Panc1 (cell line): ENCODE measurements around the gene KRTAP10-9. TPM values are rescaled to one million over a fixed set of nuclear protein-coding genes. Genes with fewer than 3 reads are reported as not detected.

ENCODE experiments used
- ATAC-seq: fragments of 200-7000 bp; cut with Tn5 transposase; 2 replicates; pipeline ENCODE4 v1.9.1; 2020; ENCODE audit warnings: mild to moderate bottlenecking, moderate library complexity
- BruUV-seq: library from RNA; stranded (reverse); fragments of 400-500 nt; replicated peaks from 2 replicates; lab custom pipeline; 2021; lab: Mats Ljungman, UMichigan
- CTCF ChIA-PET: fragments of 300-600 bp; sonication (Branson Sonifier 250); formaldehyde crosslinking; loops from one replicate; lab custom pipeline; 2022; ENCODE audit warnings: antibody characterized with exemption; lab: Charles Lee
- POLR2A ChIA-PET: fragments of 300-600 bp; sonication (Branson Sonifier 250); formaldehyde crosslinking; loops from one replicate; lab custom pipeline; 2022; ENCODE audit warnings: antibody characterized with exemption; lab: Charles Lee
- DNase-seq: peaks from one replicate; pipeline ENCODE4 v3.0.0-alpha.2; 2010; ENCODE audit warnings: low read depth, low spot score
- H3K27ac ChIP-seq: 2 replicates; pipeline ENCODE4 v1.5.1; 2011; ENCODE audit warnings: mild to moderate bottlenecking, low read length, inconsistent platforms
- H3K27me3 ChIP-seq: fragments of 200-500 bp; sonication (Bioruptor generic); 2 replicates; pipeline ENCODE4 v1.6.0; 2014; ENCODE audit warnings: low read length, inconsistent platforms; ENCODE audit not compliant: control insufficient read depth, insufficient read depth
- H3K36me3 ChIP-seq: fragments of 200-500 bp; sonication (Bioruptor generic); 2 replicates; pipeline ENCODE4 v1.5.1; 2014; ENCODE audit warnings: inconsistent platforms, mild to moderate bottlenecking, low read length, moderate library complexity; ENCODE audit not compliant: control insufficient read depth, insufficient read depth
- H3K4me1 ChIP-seq: 2 replicates; pipeline ENCODE4 v1.5.1; 2011; ENCODE audit warnings: inconsistent platforms, mild to moderate bottlenecking, low read length, moderate library complexity; ENCODE audit not compliant: control insufficient read depth, insufficient read depth
- H3K4me3 ChIP-seq, 2 experiments: 2 replicates each; pipeline ENCODE4 v1.5.1; 2011 to 2012; ENCODE audit warnings: low read depth in 2 of 2, low read length in 2 of 2, mild to moderate bottlenecking in 2 of 2, inconsistent platforms in 1 of 2, moderate library complexity in 1 of 2
- H3K9me3 ChIP-seq: fragments of 200-500 bp; sonication (Bioruptor generic); 2 replicates; pipeline ENCODE4 v1.5.1; 2014; ENCODE audit warnings: low read depth, mild to moderate bottlenecking, inconsistent platforms, low read length, moderate library complexity; ENCODE audit not compliant: control insufficient read depth, insufficient read depth
- CTCF ChIP-seq: fragments of 450-650 bp; IDR thresholded peaks from 2 replicates; pipeline ENCODE4 v1.5.1; 2017; ENCODE audit warnings: mild to moderate bottlenecking
- POLR2AphosphoS5 ChIP-seq: IDR thresholded peaks from 2 replicates; pipeline ENCODE4 v1.6.1; 2012; ENCODE audit warnings: mild to moderate bottlenecking, low read depth, low read length, moderate library complexity
- REST ChIP-seq, 2 experiments: IDR thresholded peaks; 2 replicates each; pipeline ENCODE4 v1.6.1; 2011 to 2012; ENCODE audit warnings: low read depth in 2 of 2, control low read depth in 1 of 2, low read length in 1 of 2, mild to moderate bottlenecking in 1 of 2, moderate library complexity in 1 of 2; ENCODE audit not compliant: insufficient read depth in 1 of 2
- SIN3A ChIP-seq: IDR thresholded peaks from 2 replicates; pipeline ENCODE4 v1.6.1; 2012; ENCODE audit warnings: low read depth, mild to moderate bottlenecking, low read length, moderate library complexity, borderline replicate concordance; ENCODE audit not compliant: insufficient read depth
- TCF7L2 ChIP-seq: IDR thresholded peaks from 2 replicates; pipeline ENCODE4 v1.6.1; 2011; ENCODE audit warnings: mild to moderate bottlenecking, low read depth, low read length, inconsistent platforms
- in situ Hi-C: cut with HindIII; loops from 2 replicates; pipeline ENCODE4 v1.10.0; 2016; ENCODE audit warnings: low sequenced_read_pairs, low pct_unique_long_range_greater_than_20kb
- intact Hi-C: fragments of 100-400 bp; cut with micrococcal nuclease; formaldehyde crosslinking; loops from one replicate; pipeline ENCODE4 v1.10.0; 2022; ENCODE audit not compliant: unreplicated experiment
- total RNA-seq: library from RNA; stranded (reverse); gene quantifications from one replicate; pipeline ENCODE4 v1.2.1, GENCODE V29; 2021; ENCODE audit not compliant: unreplicated experiment

Gene KRTAP10-9
- total RNA-seq, 1 experiment from 2014 or later: not detected

- in situ Hi-C loops: no loop called here
- Histone ChIP-seq H3K27me3 (no peaks in the 10 kb centered on the region), H3K9me3 (peaks cover 3% of the 10 kb centered on the region; the same call in 1 of the 2 replicates), H3K36me3 (no peaks in the 10 kb centered on the region), H3K27ac (no peak within 1 kb of the TSS), H3K4me1 (no peaks in the 10 kb centered on the region), H3K4me3 (no peak within 1 kb of the TSS)
- BruUV-seq: no TSS peak
- ATAC-seq (no peak), DNase-seq (no peak)
- no peak for TF ChIP-seq REST (IDR thresholded peaks at IDR 0.05; ENCODE audit: insufficient read depth in 1 of 2, low read depth in 2 of 2, low read length in 1 of 2)
- no peak for TF ChIP-seq CTCF
- TF ChIP-seq SIN3A: no peak
- no peak for TF ChIP-seq POLR2AphosphoS5
- TF ChIP-seq TCF7L2: no peak
- ChIA-PET POLR2A (no interaction called here), CTCF (no interaction called here)
- intact Hi-C loops: no loop called here
These were observed 14.8 kb upstream of the KRTAP10-9 start, which contains the start of gene KRTAP10-8 for GRCh38 chr21:44612029-44612486. KRTAP10-8 (plus strand) TSS chr21:44612079; CDS start chr21:44612101, 22 bp downstream.

DNA sequence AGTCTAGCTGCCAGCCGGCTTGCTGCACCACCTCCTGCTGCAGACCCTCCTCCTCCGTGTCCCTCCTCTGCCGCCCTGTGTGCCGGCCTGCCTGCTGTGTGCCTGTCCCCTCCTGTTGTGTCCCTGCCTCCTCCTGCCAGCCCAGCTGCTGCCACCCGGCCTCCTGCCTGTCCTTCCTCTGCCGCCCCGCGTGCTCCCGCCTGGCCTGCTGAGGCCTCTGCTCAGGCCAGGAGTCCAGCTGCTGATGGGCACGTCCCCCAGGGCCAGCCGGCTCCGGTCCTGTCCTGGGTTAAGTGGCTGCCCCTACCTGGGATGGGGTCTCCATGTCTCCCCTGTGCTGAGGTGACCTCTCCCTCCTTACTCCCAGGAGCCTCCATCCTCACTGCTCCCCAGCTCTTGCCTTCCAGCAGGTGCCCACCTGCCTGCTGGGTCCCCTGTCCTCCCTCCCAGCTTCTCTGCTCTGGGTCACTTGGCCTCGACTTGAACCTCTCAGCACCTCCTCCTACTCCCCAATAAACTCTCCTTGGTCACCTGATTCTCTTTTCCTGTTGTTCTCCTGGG is 14.1 kb upstream of the KRTAP10-9 start:
- Histone ChIP-seq H3K27ac (no peak overlapping the region), H3K27me3 (no peaks in the 10 kb centered on the region), H3K4me3 (no peak overlapping the region), H3K9me3 (peaks cover 3% of the 10 kb centered on the region; the same call in 1 of the 2 replicates), H3K36me3 (no peaks in the 10 kb centered on the region), H3K4me1 (no peaks in the 10 kb centered on the region)
- ChIA-PET POLR2A (no interaction called here), CTCF (no interaction called here)
- BruUV-seq: no TSS peak
- ATAC-seq (no peak), DNase-seq (no peak)
- in situ Hi-C loops: no loop called here
- TF ChIP-seq SIN3A: no peak
- TF ChIP-seq REST (IDR thresholded peaks at IDR 0.05; ENCODE audit: insufficient read depth in 1 of 2, low read depth in 2 of 2, low read length in 1 of 2): no peak
- TF ChIP-seq CTCF: no peak
- no peak for TF ChIP-seq TCF7L2
- TF ChIP-seq POLR2AphosphoS5: no peak
- intact Hi-C loops: no loop called here
